22Rv1 (cell line): ENCODE data around the gene BCL6.

ENCODE experiments used
- CTCF ChIP-seq: fragments of 450-650 bp; IDR thresholded peaks from 2 replicates; pipeline ENCODE4 v1.5.1; 2017; ENCODE audit warnings: mild to moderate bottlenecking
- ZFX ChIP-seq: fragments of 450-650 bp; IDR thresholded peaks from 2 replicates; pipeline ENCODE4 v1.6.1; 2017; ENCODE audit warnings: antibody characterized with exemption, borderline replicate concordance

GRCh38 chr3:187782006-187782405 lies 36.7 kb upstream of the BCL6 start:
- TF ChIP-seq CTCF (no peak), ZFX (no peak)
